ENCODE data around the gene IL12RB1. TPM values are rescaled to one million over a fixed set of nuclear protein-coding genes. Genes with fewer than 3 reads are reported as not detected.
A peak's percentile ranks its signal among the peaks of the same experiment; 100 is the strongest.

IL12RB1 gene
- total RNA-seq, 1 experiment from 2014 or later = not detected

DNA sequence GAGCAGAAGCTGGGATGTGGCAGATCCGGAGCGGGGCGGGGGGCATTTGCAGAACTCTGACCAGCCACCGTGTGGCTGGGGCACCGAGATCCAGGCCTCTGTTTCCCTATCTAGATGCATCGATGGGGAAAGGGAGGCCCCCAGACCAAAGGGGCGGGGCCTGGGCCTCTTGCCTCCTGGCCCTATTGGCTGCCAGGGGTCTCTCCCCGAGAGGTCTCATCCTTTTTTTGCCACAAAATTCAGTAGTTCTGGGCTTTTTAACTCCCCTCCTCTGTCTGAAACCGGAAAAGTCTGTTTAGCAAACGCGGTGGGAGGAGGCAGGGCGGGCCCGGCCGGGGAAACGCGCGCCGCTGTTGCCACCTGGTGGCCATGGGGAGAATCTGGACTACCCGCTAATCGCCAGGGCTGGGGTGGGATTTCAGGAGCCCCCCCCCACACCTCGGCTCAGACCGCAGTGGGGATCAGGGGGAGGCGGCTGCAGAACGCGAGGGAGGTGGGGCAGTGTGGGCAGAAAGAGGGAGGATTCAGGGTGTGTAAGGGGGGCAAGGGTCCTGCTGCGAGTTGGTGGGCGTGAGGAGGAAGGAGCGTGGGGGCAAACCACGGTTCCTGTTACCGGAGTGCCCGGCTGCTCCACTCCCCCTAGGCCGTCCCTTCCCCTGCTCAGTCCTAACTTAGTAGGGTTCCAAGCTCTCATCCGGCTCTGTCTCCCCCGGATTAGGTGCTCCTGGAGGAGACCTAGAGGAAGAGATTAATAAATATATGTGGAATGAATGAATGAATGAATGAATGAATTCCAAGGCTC, 28.3 kb downstream of the IL12RB1 start:
- intact Hi-C loops (cut with micrococcal nuclease) = loop anchor here (1.0 to 5.0 kb wide), 2 partner anchors 51 to 111 kb away; no protein-coding TSS in a partner anchor
- no peaks in the 10 kb centered on the region for H3K36me3 ChIP-seq (ENCODE audit: control insufficient read depth in 1 of 2, insufficient read depth in 2 of 2, low read length in 2 of 2)
- H3K27me3 ChIP-seq (ENCODE audit: insufficient read depth, low read length) = no peaks in the 10 kb centered on the region
- no peak for TF ChIP-seq ELF1 (IDR thresholded peaks at IDR 0.05; ENCODE audit: borderline replicate concordance, low read depth)
- TF ChIP-seq, protein P1, sequence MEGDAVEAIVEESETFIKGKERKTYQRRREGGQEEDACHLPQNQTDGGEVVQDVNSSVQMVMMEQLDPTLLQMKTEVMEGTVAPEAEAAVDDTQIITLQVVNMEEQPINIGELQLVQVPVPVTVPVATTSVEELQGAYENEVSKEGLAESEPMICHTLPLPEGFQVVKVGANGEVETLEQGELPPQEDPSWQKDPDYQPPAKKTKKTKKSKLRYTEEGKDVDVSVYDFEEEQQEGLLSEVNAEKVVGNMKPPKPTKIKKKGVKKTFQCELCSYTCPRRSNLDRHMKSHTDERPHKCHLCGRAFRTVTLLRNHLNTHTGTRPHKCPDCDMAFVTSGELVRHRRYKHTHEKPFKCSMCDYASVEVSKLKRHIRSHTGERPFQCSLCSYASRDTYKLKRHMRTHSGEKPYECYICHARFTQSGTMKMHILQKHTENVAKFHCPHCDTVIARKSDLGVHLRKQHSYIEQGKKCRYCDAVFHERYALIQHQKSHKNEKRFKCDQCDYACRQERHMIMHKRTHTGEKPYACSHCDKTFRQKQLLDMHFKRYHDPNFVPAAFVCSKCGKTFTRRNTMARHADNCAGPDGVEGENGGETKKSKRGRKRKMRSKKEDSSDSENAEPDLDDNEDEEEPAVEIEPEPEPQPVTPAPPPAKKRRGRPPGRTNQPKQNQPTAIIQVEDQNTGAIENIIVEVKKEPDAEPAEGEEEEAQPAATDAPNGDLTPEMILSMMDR (IDR thresholded peaks at IDR 0.05 in 2 of 3, conservative IDR thresholded peaks at IDR 0.05 in 1 of 3; ENCODE audit: borderline replicate concordance in 1 of 3, insufficient read depth in 1 of 3, low read depth in 2 of 3, low read length in 2 of 3) = peak; percentile 85 to 96 (median 93)
- peak; percentile 98 for TF ChIP-seq RAD21 (IDR thresholded peaks at IDR 0.05; ENCODE audit: low read depth)
- TF ChIP-seq POLR2AphosphoS5 (IDR thresholded peaks at IDR 0.05; ENCODE audit: low read depth, low read length) = no peak
- no peak for TF ChIP-seq POLR2A (IDR thresholded peaks at IDR 0.05; ENCODE audit: borderline replicate concordance, extremely low read depth, insufficient read depth, insufficient read length)
- TF ChIP-seq EZH2phosphoT487 (IDR thresholded peaks at IDR 0.05; ENCODE audit: borderline replicate concordance) = no peak
- no peak for TF ChIP-seq SRF (IDR thresholded peaks at IDR 0.05; ENCODE audit: low read depth)
- TF ChIP-seq, protein P2, sequence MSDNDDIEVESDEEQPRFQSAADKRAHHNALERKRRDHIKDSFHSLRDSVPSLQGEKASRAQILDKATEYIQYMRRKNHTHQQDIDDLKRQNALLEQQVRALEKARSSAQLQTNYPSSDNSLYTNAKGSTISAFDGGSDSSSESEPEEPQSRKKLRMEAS (IDR thresholded peaks at IDR 0.05) = no peak
- ATAC-seq (peak; percentile 86), DNase-seq (ENCODE audit: low read depth, low spot score) (peak; percentile 26)
- ChIA-PET CTCF (interaction anchor here (0.6 to 1.6 kb wide), 3 partner anchors 48 to 120 kb away, joined by 3 to 5 read pairs (median 5); no protein-coding TSS in a partner anchor), RAD21 (ENCODE audit: low non-redundant PET in 1 of 2, low total read pairs in 2 of 2, uncharacterized antibody in 2 of 2, unreplicated experiment in 2 of 2) (interaction anchor here in 1 of 2 experiments (0.6 to 1.3 kb wide), 2 partner anchors 120 to 149 kb away, joined by 3 read pairs; no protein-coding TSS in a partner anchor), POLR2A (interaction anchor here (1.0 kb wide), 1 partner anchor 36 kb away, joined by 3 read pairs; no protein-coding TSS in a partner anchor)
- no peaks in the 10 kb centered on the region for H3K9me3 ChIP-seq (ENCODE audit: control insufficient read depth in 1 of 2, insufficient read depth in 1 of 2, low read depth in 1 of 2, low read length in 2 of 2)
- peak overlapping the region; percentile 76 for H3K4me2 ChIP-seq (ENCODE audit: low read length)
- no peaks in the 10 kb centered on the region for H3K9me2 ChIP-seq (ENCODE audit: insufficient read depth)
- H4K20me1 ChIP-seq (ENCODE audit: insufficient read depth) = no peaks in the 10 kb centered on the region
- H3K4me1 ChIP-seq (ENCODE audit: control insufficient read depth in 1 of 2, insufficient read depth in 2 of 2, low read length in 2 of 2) = peaks cover 6 to 32% of the 10 kb centered on the region in 2 experiments; a peak in 3 of 4 replicates
- H3K4me3 ChIP-seq (replicated peaks in 1 of 2; ENCODE audit: low read depth in 1 of 2, low read length in 2 of 2) = peak overlapping the region; percentile 29 to 45
- H2AFZ ChIP-seq (ENCODE audit: low read depth, low read length, poor library complexity, severe bottlenecking) = peak overlapping the region; percentile 48
- no peaks in the 10 kb centered on the region for H3K79me2 ChIP-seq (ENCODE audit: insufficient read depth, low read length)
- no TSS peak for BruUV-seq (replicated peaks)
- peak overlapping the region; percentile 54 for H3K27ac ChIP-seq (ENCODE audit: low read depth, low read length)
- H3K9ac ChIP-seq (ENCODE audit: low read length) = peak overlapping the region; percentile 41

All from HCT116 (cell line).